HEK293T (cell line): ENCODE measurements around the gene ANK3.

ENCODE experiments used
- BHLHE40 ChIP-seq: fragments of 450-650 bp; IDR thresholded peaks from 2 replicates; pipeline ENCODE4 v1.6.1; 2016; ENCODE audit warnings: mild to moderate bottlenecking, moderate library complexity, borderline replicate concordance
- SP1 ChIP-seq: fragments of 450-650 bp; IDR thresholded peaks from 2 replicates; pipeline ENCODE4 v1.6.1; 2017
- SUZ12 ChIP-seq: fragments of 450-650 bp; IDR thresholded peaks from 2 replicates; pipeline ENCODE4 v1.6.1; 2016; ENCODE audit warnings: mild to moderate bottlenecking

GRCh38 chr10:60148266-60148840 lies 241.3 kb downstream of the ANK3 start:
- no peak for TF ChIP-seq SUZ12
- TF ChIP-seq BHLHE40, result no peak
- TF ChIP-seq SP1, result no peak
